ENCODE measurements around the gene IGF2BP2.
"Not testable (repeated sequence)": the region's sequence is repeated elsewhere in the genome, so short reads cannot be mapped to it uniquely, and the experiment has no call there.

The IGF2BP2 gene

DNA sequence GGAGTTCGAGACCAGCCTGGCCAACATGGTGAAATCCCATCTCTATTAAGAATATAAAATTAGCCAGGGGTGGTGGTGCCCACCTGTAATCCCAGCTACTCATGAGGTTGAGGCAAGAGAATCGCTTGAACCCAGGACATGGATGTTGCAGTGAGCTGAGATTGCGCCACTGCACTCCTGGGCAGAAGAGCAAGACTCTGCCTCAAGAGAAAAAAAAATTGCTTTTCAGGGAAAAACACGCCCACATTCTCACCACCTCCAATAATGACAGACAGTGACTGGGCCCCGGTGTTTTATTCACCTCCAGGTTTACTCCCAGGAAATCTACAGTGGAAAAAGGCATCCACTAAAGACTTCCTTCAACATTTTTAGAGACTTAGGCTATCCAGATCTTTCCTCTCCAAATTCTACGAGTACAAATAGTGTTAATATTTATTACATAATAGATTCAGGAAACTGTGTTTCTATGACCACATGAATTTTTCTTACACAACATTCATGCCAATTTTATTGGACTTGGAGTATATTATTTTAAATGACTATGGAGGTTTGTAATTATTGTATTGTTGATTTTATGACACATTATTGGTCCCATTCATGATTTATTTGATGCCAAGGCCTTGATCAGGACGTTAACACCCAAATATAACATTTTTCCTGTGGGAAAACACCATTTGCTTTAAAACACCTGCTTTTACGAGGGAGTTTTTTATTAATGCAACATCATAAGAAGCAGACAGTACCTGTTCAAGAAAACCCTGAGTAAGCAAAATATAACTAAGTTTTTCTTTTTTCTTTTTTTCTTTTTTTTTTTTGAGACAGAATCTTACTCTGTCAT is 26.6 kb downstream of the IGF2BP2 start:
- no peak for DNase-seq

DNA sequence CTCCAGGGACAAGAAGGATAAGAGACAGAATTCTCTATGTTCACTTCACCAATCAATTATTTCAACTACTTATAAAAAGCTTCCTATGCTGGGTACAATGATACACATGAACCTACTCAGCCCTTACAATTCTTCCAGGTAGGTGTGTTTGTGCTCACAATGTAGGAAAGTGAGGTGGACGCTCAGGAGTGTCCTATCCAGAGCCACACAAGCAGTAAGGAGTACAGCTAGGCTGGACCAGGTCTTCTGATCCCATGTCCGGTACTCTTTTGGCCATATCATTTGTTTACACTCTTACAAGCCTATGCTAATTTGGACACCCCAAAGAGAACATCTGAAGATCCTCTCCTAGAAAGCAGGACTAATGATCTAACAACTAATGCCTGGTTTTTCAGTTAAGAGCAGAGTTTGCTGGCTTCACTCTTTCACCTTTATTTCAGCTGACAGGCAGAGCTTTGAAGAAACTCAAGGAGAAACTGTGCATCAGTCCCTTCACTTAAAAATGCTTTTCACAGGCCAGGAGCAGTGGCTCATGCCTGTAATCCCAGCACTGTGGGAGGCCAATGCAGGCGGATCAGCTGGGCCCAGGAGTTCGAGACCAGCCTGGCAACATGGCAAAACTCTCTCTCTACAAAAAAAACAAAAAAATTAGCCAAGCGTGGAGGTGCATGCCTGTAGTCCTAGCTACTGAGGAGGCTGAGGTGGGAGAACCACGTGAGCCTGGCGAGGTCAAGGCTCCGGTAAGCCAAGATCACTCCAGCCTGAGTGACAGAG is 27.5 kb downstream of the IGF2BP2 start:
- DNase-seq = no peak

DNA sequence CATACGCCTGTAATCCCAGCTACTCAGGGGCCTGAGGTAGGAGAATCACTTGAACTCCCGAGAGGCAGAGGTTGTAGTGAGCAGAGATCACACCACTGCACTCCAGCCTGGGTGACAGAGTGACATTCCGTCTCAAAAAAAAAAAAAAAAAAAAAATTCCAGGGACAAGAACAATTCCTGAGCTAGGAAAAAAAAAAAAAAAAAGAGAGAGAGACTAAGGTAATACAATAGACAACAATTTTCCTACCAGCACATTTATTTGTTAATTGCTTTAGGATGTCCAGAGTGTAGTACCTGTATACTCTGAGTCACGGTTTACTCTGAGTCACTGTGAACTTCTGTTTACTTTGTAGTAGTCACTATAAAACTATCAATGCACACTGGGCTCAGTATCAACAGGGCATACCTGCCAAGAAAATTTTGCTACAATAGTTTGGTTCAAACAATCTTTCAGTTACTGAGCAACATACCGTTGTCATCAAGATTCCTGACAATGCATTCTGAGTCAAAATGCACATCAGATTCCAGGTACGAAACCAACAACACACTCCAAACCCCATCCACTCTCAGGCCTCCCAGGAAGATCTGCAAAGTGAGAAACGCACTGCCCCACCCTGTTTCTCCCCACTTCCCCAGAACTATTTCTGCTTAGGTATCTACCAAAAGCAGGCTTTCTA is 28.3 kb downstream of the IGF2BP2 start:
- no peak for DNase-seq

DNA sequence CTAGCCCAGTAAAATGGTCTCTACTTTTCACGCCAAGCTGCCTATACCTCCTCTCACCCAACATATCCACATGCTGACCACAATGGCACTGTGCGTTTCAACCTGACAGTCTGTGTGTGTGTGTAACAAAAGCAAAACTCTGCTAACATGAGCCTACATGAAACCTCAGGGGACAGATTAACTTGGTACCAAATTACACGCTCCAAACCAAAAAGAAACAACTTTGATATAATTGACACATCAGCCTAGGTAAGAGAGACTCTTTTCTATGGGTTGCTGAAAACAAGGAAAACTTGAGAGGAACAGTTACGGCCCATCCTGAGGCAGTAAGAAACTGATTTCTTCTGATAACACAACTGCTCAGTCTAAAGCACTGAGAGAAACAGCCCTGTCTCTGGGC is 31.5 kb downstream of the IGF2BP2 start:
- DNase-seq = no peak

DNA sequence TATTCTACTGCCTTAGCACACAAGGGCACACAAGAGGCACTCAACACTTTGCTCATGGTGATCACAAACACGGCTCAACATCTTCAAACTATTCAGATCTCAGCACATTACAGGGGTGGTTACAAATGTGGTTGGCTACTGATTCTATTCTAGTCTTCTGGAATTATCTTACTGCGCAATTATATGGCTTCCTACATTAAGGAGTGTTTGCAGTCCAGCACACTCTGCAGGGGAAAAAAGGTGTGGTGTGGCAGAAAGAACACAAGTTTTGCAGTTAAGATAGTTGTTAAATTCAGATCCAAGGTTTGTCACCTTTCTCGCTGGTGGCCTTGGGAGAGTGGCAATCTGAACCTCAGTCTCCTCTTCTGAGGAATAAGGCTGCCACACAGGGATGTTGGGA is 31.9 kb downstream of the IGF2BP2 start:
- DNase-seq = no peak

DNA sequence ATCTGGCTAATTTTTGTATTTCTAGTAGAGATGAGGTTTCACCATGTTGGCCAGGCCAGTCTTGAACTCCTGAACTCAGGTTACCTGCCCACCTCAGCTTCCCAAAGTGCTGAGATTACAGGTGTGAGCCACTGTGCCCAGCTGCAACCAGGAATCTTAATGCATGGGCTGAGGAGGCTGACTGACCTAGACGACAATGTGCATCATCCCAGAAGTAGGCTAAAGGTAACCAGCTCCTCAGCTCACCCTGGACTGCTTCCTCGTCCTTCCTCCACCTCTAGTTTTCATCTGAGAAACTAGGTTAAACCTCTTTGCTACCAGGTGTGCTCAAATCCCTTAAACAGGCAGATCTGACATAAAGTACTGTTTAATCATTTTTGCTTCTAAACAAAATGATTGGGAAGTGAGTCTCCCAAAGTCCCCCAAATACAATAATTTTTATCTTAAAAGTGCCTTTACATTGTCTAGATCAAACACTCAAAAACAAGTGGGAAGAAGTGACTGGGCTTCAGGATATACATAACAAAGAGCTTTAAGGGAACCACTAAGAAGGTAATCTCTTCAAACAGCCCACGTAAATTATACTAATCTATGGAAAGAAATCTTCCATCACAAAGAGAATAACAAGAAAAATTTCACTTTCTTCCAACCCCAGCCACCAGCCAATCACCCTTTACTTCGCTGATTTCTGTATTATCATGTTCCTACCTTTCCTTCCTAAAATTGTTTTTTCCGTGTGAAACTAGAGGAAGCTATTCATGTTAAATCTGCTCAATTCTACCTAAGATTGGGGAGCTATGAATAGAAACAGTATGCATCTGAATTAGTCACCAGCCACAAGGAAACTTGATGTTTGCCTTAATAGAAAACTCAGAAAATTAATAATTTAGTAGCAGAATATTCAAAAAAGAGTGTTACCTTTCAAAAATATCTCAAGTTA is 34.7 kb downstream of the IGF2BP2 start:
- DNase-seq = no peak

DNA sequence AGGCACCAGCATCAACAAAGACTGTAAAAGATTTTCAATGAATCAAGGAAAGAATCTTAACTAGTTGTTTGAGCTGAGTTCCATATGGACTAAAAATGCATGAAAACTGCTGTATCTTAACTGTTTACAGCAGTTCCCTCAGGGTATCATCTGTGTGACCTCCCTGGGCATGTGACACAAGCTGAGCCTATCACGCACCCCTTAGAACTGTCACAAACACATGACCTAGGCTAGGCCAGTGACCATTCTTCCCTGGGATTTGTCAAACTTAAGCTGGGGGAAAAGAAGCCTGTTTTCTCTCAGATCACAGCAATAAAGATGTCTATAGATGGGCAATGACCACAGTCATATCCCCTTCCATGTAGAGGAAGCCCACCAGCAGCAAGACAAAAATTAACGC is 35.7 kb downstream of the IGF2BP2 start:
- no peak for DNase-seq

DNA sequence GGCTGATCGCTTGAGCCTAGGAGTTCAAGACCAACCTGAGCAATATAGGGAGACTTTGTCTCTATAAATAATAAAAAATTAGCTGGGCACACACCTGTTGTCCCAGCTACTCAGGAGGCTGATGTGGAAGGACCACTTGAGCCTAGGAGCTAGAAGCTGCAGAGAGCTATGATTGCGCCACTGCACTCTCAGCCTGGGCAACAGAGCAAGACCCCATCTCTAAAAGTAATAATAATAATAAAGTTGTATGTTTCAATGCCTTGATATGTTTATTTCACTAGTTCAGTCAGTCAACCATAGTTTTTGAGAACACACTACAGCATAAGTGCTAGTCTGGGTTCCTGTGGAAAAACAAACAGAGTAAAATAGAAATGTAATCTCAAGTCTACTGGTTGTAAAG is 36.5 kb downstream of the IGF2BP2 start:
- DNase-seq = no peak

DNA sequence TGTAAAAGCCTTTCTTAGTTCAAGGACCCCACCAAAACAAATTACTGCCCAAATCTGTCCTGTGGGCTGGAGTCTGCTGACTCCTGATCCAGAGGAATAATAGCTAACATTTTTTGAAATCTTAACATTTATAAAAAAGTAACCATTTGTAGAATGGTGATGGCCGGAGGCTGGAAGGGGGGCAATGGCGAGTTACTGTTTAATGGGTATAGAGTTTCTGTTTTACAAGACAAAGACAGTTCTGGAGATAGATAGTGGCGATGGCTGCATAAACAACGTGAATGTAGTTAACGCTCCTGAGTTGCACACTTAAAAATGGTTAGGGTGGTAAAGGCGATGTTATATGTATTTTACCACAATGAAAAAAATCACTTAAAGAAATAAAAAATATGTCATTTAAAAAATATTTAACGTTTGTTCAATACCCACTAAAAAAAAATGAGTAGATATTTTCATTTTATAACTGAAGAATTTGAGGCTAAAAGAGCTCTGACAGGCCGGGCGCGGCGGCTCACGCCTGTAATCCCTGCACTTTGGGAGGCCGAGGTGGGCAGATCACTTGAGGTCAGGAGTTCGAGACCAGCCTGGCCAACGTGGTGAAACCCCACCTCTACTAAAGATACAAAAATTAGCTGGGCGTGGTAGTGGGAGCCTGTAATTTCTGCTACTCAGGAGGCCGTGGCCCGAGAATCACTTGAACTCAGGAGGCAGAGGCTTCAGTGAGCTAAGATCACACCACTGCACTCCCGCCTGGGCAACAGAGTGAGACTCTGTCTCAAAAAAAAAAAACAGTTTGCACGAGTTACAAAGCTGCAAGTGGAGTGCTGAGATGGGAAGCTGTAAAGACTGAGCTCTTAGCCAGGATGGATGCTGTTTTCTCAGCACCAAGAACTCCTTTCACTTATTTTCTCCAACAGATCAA is 37.6 kb downstream of the IGF2BP2 start:
- no peak for DNase-seq

DNA sequence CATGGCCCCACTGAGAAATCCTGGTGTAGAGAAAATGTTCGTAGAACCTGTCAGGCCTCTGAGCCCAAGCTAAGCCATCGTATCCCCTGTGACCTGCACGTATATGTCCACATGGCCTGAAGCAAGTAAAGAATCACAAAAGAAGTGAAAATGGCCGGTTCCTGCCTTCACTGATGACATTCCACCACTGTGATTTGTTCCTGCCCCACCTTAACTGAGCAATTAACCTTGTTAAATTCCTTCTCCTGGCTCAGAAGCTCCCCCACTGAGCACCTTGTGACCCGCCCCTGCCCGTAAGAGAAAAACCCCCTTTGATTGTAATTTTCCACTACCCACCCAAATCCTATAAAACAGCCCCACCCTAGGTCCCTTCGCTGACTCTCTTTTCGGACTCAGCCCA is 38.6 kb downstream of the IGF2BP2 start:
- DNase-seq = not testable (repeated sequence)

DNA sequence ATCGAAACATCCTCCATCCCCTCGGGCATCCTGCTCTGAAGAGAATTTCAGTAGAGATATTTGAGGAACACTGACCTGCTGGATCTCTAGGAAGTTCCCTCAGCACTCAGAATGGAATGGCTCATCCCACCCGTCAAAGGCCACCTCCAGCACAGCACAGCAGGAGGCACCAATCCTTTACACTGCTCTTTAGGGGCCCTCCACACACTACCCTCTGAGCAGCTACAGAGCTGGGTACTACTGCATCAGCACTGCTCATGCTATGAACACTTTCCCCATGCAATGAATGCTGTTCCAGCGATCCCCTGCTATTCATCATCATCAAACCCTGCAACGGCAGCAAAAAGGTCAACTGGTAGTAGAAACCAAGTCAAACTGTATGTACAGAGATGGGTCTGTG is 40.5 kb downstream of the IGF2BP2 start:
- no peak for DNase-seq

DNA sequence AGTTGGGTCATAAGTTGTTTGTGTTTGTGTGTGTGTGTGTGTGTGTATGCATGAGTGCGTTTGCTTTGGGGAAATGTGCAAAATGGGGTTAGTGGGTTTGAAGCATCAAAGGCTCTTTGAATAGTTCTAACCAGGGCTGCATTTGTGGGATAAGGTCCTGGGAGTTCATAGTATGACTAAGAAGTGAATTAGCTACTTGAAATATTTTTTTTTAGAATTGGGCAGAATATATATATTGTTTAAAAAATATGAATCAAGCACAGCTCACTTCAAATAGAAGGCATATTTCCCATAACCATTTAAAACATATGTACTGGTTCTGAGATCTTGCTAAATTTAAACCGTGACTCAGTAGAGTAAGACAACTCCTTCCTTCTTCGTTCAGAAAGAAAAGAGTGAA is 43.1 kb downstream of the IGF2BP2 start:
- DNase-seq = no peak

DNA sequence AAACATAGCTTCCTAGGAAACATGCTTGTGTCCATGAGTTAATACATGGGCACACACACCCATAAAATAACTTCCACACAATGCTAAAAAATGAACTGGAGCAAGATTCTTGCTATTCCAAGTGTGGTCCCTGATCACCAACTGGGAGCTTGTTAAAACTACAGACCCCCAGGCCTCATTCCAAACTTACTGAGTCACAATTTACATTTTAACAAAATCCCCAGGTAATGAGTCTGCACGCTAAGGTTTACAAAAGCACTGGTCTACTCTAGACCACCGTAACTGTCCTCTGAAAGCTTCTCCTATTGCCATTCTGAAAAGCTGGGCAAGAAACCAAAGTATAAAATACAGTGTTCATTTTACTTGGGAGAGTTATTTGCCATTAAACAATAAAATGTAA is 45.4 kb downstream of the IGF2BP2 start:
- DNase-seq = no peak

DNA sequence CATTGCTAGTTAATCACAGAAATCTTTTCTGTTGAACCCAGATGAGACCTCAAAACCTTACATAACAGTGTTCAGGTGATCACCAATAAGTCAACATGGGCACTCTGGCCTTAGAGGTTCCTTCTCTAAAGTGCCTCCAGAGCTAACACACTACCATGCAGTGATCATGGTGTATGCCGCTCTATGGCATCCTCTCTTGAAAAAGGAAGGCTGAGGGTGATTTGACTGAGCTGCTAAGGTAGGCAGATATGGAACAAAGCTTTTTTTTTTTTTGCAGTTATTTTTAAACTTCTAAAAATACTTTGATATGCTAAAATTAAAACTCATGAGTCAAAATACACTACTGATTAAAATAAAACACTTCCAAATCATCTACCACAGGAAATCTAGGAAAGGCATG is 46.0 kb downstream of the IGF2BP2 start:
- DNase-seq = no peak

DNA sequence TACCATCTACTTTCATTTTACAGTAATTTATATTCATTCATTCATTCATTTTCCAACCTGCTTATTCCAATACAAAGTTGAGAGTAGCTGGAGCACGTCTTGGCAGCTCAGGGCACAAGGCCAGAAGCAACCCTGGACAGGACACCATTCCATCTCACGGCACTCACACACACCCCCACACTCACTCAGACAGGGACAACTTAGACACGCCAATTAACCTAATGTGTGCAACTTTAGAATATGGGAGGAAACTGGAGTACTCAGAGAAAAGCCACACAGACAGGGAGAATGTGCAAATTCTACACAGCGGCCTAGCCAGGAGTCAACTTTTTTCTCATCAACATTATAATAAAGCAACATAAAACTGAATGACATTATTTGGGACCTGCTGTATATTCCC is 46.7 kb downstream of the IGF2BP2 start:
- no peak for DNase-seq

DNA sequence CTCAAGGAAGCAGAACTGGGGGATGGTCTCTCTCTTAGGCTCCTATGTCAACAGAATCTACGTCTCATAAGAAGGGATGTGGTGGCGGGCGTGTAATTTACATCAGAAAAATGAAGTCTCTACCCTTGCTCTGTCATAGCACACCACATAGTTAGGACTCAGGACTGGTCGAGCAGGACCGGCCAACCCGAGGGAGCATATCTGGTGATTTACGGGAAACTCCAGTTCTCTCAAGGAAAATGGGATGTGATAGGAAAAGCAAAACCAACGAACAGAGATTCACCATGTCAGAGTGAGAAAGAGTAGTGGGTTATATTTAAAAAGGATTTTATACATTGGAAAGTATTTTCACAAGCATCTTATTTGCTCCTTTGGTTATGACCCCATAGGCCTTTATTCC is 54.7 kb downstream of the IGF2BP2 start:
- DNase-seq = no peak

DNA sequence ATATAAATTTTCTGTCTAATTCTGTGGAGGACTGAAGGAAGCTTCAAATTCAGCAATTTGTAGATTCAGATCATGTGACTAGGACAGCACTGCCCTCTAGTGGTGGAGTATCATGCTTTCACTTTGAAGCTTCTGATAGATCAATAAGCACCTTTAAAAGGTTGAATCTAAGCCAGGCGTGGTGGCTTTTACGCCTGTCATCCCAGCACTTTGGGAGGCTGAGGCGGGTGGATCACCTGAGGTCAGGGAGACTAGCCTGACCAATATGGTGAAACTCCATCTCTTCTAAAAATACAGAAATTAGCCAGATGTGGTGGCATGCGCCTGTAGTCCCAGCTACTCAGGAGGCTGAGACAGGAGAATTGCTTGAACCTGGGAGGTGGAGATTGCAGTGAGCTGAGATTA is 56.3 kb downstream of the IGF2BP2 start:
- DNase-seq = peak; percentile 33

DNA sequence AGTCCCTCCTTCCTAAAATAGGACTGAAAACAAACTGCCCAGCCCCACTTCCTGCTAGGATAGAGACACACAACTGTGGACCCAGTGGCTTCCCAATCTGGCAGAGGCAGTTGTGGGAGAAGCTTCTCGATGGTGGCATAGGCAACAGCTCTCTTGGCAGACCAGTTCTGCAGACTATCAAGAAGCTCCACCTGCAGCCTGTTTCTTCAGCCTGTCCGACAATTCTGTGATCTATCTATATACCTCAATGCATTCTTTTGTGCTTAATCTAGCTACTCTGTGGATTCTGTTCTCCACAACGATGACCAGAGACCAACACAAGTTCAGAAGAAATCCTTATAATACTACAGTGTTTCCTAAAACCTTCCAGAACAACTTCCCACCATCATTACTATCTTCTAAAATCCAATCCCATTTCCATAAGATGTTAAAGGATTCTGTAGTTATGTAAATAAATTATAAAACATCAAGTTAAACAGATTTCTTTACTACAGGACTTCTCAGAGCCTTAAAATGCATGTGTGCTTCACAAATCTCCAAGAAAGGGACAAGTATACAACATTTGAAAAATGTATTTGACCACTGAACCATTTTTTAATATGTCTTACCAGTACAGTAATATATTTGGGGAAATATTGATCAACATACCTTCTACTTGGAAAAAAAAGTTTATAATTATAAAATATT is 57.7 kb downstream of the IGF2BP2 start:
- no peak for DNase-seq

DNA sequence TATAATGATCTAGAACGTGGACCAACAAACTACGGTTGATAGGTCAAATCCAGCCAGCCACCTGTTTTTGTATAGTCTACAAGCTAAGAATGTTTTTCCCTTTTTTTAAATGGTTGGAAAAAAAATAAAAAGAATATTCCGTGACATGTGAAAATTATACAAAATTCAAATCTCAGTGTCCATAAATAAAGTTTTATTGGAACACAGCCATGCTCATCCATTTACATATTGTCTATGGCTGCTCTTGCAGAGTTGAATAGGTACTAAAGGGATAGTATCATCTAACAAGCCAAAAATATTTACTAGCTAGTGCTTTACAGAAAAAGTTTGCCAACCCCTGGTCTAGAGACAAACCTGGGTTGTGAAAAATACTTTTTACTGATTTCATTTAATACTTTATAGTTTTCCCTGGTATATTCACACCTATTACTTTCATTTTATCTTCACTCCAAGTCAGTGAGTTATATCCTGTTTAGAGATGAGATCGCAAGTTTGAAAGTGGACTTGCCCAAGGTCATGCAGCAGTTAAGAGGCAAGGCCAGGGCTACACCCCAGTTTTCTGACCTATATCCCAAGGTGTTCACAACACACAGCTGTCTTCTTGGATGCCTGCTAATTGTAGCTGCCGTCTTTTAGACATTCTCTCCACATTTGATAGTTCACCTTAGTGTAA is 58.4 kb downstream of the IGF2BP2 start:
- no peak for DNase-seq

DNA sequence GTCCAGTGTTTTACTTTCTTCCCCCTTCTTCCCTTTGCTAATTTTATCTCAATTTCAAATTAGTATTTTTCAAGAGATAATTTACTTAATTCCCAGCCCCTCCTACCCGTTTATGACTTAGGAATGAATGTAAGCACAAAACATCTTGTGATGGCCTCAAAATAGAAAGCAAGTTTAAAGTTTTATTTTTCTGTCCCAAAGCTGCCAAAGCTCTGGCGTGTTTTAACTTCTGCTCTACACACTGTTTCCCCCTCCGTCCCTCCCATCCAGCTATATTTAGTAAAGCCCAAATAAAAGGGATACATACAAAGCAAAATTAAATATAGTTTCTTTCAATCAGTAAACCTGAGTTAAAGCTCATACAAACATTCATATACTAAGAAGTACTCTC is 59.9 kb downstream of the IGF2BP2 start:
- DNase-seq = no peak

Data from activated T-cell treated with anti-CD3 and anti-CD28 coated beads for 4 hours (primary cell).